GM12873 (cell line): ENCODE measurements around the gene HSD17B2.

ENCODE experiments used
- CTCF ChIP-seq: IDR thresholded peaks from 2 replicates; pipeline ENCODE4 v1.5.1; 2012; ENCODE audit warnings: low read depth, mild to moderate bottlenecking, moderate library complexity, low read length, control low read depth; ENCODE audit not compliant: insufficient read depth; ENCODE audit errors: missing control alignments

Gene HSD17B2

GRCh38 chr16:82049484-82049883 lies 14.4 kb downstream of the HSD17B2 start:
- TF ChIP-seq CTCF: no peak

- TF ChIP-seq CTCF: no peak
These were observed 15.5 kb downstream of the HSD17B2 start for GRCh38 chr16:82050506-82050905.

- no peak for TF ChIP-seq CTCF
These were observed 15.9 kb downstream of the HSD17B2 start for GRCh38 chr16:82050909-82051357.

- no peak for TF ChIP-seq CTCF
These were observed 16.6 kb downstream of the HSD17B2 start for GRCh38 chr16:82051656-82052055.

GRCh38 chr16:82055117-82055516 lies 20.1 kb downstream of the HSD17B2 start:
- TF ChIP-seq CTCF: no peak

GRCh38 chr16:82055728-82056549 lies 20.9 kb downstream of the HSD17B2 start:
- TF ChIP-seq CTCF: no peak

- no peak for TF ChIP-seq CTCF
These were observed 21.5 kb downstream of the HSD17B2 start for GRCh38 chr16:82056550-82056896.
